HG02938 (cell line): Measurements from ENCODE around the gene RGS17.

Experiments used
- ATAC-seq: cut with Tn5 transposase; IDR thresholded peaks from one replicate; pipeline ENCODE4 v1.9.1; 2021; ENCODE audit warnings: mild to moderate bottlenecking, moderate library complexity; ENCODE audit not compliant: unreplicated experiment

The RGS17 gene

DNA sequence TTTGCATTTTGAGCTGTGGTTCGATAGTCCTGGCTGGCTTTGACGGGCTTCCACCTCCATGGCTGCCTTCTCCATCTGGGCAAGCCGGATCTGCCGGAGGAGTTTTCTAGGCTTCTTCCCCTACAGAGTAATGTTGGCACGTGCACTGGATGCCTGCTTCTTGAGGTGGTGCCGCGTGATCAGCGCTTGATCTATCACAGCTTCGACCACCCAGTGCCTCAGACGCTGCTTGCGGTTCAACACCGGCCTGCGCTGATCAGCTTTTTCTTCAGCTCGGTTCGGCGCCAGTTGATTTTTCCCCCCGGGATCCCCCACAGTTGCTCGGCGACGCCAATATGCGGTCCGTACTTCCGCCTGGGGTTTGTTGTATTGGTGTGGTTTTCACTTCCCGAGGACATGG, 171.7 kb downstream of the RGS17 start:
- no peak for ATAC-seq

DNA sequence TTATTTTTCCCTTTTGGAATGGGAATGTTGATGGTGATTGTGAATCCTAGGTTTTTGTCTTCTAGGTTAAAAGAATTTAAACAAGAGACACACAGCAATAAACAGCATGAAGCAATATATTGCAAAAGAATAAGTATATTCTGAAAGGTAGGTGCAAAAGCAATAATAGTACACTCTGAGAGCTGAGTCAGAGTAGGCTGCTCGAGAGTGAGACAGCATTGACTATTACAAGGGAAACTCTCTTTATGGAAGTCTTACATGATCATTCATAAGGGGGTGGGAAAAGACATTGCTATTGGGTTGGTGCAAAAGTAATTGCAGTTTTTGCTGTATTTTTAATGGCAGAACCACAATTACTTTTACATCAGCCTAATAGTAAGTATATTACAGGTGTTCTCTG, 173.3 kb downstream of the RGS17 start:
- no peak for ATAC-seq
